Measurements from ENCODE around the gene SNRNP40. TPM values are rescaled to one million over a fixed set of nuclear protein-coding genes. Genes with fewer than 3 reads are reported as not detected.

The SNRNP40 gene
- total and polyA plus RNA-seq, 10 of the 15 experiments (the other 5 are each of a cell fraction or from before 2014, with no cell fraction given): 34.9 to 212 (median 115) TPM

GRCh38 chr1:31228986-31229385 is 67.6 kb downstream of the SNRNP40 start:
- Histone ChIP-seq H3K27ac (ENCODE audit: control insufficient read depth, insufficient read depth) (no peak overlapping the region), H4K20me1 (ENCODE audit: control insufficient read depth, insufficient read depth) (no peaks in the 10 kb centered on the region), H3K4me2 (ENCODE audit: control insufficient read depth, insufficient read depth) (no peak overlapping the region), H2AFZ (ENCODE audit: control insufficient read depth, low read depth, low read length) (no peak overlapping the region), H3K9ac (ENCODE audit: control insufficient read depth, insufficient read depth, low read length) (no peak overlapping the region), H3K4me1 (ENCODE audit: control insufficient read depth, insufficient read depth, low read length) (no peaks in the 10 kb centered on the region), H3K79me2 (ENCODE audit: control insufficient read depth, insufficient read depth, low read length) (no peaks in the 10 kb centered on the region), H3K36me3 (ENCODE audit: control insufficient read depth in 2 of 2, insufficient read depth in 2 of 2, low read length in 1 of 2) (no peaks in the 10 kb centered on the region), H3K9me3 (replicated peaks; ENCODE audit: control insufficient read depth, insufficient read depth, low read length) (no peaks in the 10 kb centered on the region), H3K4me3 (no peak overlapping the region), H3K27me3 (replicated peaks in 1 of 2; ENCODE audit: control insufficient read depth in 2 of 2, insufficient read depth in 2 of 2, low read length in 1 of 2) (no peaks in the 10 kb centered on the region)
- ChIA-PET CTCF (no interaction called here), RAD21 (ENCODE audit: unreplicated experiment) (interaction anchor here (0.9 kb wide), 1 partner anchor 145 kb away, joined by 3 read pairs; no protein-coding TSS in a partner anchor), SMC1A (ENCODE audit: uncharacterized antibody, unreplicated experiment) (no interaction called here), POLR2A (no interaction called here)
- BruUV-seq (replicated peaks): no TSS peak
- FAIRE-seq: no peak
- no peak for DNase-seq (ENCODE audit: low read depth, low spot score)
- no peak for ATAC-seq
- intact Hi-C loops (cut with micrococcal nuclease; ENCODE audit: unreplicated experiment): no loop called here
- in situ Hi-C loops (cut with MboI): no loop called here
- no peak for TF ChIP-seq STAT3 (IDR thresholded peaks at IDR 0.05; ENCODE audit: low read depth, low read length)
- no peak for TF ChIP-seq ZNF217 (IDR thresholded peaks at IDR 0.05)
- no peak for TF ChIP-seq RUNX3 (IDR thresholded peaks at IDR 0.05; ENCODE audit: low read length)
- no peak for TF ChIP-seq E2F8 (IDR thresholded peaks at IDR 0.05; ENCODE audit: low read depth, partially characterized antibody)
- TF ChIP-seq ZBTB40 (IDR thresholded peaks at IDR 0.05; ENCODE audit: borderline replicate concordance): no peak
- TF ChIP-seq ZNF687 (IDR thresholded peaks at IDR 0.05): no peak
- TF ChIP-seq RELB (IDR thresholded peaks at IDR 0.05; ENCODE audit: low read depth): no peak
- TF ChIP-seq IRF3 (IDR thresholded peaks at IDR 0.05): no peak
- TF ChIP-seq BCL11A (IDR thresholded peaks at IDR 0.05; ENCODE audit: low read depth, low read length): no peak

Data from GM12878 (cell line).